Stimulated activated CD4-positive, alpha-beta T cell treated with anti-CD3 and anti-CD28 coated beads, Interleukin-12 subunit alpha, Interleukin-12 subunit beta, amount 100 ng/mL, for 48 hours (primary cell): ENCODE results near the gene CASP12.
"Not testable (repeated sequence)": the region's sequence is repeated elsewhere in the genome, so short reads cannot be mapped to it uniquely, and the experiment has no call there.

Experiments
- DNase-seq, 3 donors: peaks; one replicate each; pipeline ENCODE4 v3.0.0-alpha.2; 2020; ENCODE audit warnings: low read depth in 2 of 3, low spot score in 1 of 3

The CASP12 gene

DNA sequence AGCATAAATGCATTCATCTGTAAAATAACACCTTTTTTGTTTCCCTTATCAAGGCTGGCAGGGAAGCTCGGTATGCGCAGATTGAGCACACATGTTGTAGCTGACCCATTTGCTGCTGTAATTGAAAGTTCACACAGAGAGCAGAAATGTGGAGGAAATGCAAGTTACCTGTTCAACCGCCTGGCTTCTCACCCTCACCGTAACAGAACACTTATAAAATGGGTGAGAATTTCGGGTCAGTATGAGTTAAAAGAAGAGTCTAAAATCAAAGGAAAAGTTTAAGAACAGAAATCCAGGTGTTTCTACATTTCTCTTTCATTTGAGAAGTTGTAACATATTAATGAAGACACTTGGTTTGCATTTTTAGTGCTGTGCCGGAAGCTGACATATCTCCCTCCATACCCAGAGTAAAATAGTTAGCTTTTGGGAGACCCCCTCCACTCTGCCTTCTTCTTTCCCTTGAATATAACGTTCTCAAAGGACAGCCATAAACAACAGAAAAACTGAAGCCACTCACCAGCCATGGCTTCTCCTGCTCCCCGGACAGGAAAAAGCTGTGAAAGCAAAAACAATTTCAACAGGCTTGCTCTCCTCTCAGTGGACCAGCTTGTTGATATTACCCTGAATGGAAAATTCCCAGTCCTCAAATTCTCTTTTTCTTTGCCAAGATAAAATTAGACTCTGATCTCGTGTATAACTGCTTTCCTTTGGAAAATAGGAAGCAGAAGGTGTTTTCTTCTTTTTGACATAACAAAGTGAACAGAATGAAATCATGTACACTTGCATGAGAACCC, at the start of gene CASP12:
CASP12 (minus strand) TSS at position 570 of the 794 bp plus-strand sequence.
- DNase-seq: no peak

- DNase-seq: peak in 1 of 3 donors; percentile 57
Measured at GRCh38 chr11:104946907-104947306, 48.6 kb upstream of the CASP12 start.

- no peak for DNase-seq
Measured at GRCh38 chr11:104944076-104944475, 45.8 kb upstream of the CASP12 start.

- DNase-seq: no peak
Measured at GRCh38 chr11:104943561-104943960, 45.3 kb upstream of the CASP12 start.

- no peak for DNase-seq
Measured at GRCh38 chr11:104934594-104934993, 36.3 kb upstream of the CASP12 start.

GRCh38 chr11:104934073-104934472, 35.8 kb upstream of the CASP12 start:
- not testable (repeated sequence) for DNase-seq

DNA sequence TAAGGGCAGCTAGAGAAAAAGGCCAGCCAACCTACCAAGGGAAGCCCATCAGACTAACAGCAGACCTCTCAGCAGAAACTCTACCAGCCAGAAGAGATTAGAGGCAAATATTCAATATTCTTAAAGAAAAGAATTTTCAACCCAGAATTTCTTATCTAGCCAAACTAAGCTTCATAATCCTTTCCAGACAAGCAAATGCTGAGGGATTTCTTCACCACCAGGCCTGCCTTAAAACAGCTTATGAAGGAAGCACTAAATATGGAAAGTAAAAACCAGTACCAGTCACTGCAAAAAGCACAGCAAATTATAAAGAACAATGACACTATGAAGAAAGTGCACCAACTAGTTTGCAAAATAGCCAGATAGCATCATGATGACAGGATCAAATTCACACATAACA, 30.6 kb upstream of the CASP12 start:
- no peak for DNase-seq

GRCh38 chr11:104926771-104927611, 28.7 kb upstream of the CASP12 start:
- DNase-seq: no peak

GRCh38 chr11:104925850-104926249, 27.6 kb upstream of the CASP12 start:
- DNase-seq: no peak

DNA sequence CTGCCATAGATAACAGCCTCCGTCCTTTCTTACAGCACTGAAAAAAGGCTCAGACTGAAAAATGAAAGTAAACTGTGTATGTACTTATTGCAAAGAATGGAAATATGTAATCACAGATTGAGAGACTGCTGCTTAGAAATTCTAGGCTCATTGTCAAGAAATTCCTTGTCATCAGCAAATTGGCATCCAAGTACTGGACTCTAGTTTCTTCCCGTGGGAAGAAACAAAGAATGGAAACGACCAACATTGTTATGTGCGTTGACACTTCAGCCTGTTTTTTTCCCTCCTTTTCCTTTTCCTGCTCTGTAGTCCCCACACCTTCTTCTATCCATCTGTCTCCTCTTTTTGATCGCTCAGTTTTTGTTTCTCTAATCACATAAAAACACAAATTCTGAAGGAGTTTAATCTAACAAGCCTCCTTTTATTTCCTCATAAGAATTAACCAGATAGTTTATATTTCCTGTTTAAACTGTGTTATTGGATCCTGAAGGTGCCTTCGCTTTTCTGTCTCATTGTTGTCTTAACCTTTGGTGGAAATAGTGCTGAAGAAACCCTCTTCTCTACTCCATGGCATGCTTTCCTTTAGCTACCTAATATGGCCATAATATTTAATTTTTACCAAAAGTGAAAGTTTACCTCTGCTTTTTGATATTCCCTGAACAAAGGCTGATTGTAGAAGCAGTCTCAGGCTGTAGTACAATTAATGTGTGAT, 20.0 kb upstream of the CASP12 start:
- DNase-seq: no peak

- no peak for DNase-seq
Measured at GRCh38 chr11:104917271-104918112, 19.2 kb upstream of the CASP12 start.

DNA sequence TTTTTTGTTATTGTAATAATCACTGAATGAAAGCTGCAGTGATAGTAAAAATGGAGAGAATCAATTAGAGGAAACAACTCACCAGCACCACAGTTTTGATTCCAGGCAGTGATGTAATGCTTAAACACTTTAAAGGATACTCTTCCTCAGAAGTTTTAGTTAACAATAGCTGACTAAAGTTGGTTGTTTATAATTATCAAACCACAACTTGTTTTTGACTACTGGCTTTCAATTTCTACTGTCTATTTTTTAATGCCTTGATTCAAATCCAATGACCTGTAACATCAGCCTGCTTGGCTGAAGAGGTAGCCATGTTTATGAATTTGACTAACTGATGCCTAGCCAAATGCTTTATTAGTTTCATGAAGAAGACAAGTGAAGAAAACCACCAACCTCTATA, 18.2 kb upstream of the CASP12 start:
- no peak for DNase-seq

DNA sequence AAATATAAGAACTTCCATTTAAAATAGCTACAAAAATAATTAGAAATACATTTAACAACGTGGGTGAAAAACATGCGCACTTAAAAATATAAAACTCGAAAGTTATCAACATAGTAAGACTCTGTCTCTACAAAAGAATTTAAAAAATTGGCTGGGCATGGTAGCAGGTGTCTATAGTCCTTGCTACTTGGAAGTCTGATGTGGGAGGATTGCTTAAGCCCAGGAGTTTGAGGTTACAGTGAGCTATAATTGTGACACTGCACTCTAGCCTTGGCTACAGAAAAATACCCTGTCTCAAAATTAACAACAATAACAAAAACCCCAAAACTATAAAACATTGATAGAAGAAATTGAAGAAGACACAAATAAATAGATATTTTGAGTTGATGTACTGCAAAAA, 13.8 kb upstream of the CASP12 start:
- DNase-seq: no peak

GRCh38 chr11:104908186-104908531, 9.9 kb upstream of the CASP12 start:
- no peak for DNase-seq

DNA sequence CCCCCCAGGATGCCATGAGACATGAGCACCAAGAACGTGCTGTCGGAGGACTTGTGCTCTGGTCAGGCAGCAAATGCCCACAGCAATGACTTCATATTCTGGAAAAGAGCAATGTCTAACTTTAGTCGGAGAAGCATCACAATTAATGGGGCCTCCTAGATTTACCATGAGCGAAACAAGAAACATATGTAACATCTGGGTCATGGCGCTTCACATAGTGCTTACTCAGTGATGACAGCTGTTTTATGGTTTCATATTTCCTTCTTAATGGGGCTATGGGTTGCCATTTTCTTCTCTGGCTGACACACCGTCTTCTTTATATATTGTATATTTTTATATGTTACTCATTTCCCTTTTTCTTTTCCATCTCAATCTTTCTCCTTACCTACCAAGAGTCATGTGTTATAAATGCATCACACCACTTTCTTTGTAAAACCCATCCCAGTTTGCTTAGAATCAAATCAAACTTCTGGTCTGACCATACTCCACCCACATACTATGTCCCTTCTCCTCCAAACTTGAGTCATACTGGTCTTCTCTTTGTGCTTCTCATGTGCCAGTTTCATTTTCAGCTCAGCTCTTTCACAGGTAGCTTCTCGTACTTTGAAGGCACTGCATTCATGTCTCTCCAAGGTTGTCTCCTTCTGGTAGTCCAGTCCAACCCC, 9.4 kb upstream of the CASP12 start:
- peak in 1 of 3 donors; percentile 23 for DNase-seq

DNA sequence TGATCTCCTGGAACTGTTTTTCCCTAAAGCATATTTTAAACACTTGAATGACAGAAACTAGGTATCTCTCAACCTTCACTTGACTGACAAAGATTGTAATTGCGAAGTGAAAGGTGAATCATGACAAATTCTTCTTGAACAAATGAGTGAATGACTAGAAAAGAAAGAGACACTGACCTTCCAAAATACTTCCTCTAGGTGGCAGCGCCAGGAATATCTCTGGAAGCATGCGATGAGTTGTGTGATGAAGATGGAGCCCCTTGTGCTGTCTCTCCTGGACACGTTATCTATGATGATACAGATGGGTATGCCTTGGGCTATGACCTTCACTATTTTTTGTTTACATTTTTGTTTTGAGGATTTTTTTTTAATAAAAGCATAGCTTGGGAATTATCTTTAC, 7.0 kb upstream of the CASP12 start:
- no peak for DNase-seq

DNA sequence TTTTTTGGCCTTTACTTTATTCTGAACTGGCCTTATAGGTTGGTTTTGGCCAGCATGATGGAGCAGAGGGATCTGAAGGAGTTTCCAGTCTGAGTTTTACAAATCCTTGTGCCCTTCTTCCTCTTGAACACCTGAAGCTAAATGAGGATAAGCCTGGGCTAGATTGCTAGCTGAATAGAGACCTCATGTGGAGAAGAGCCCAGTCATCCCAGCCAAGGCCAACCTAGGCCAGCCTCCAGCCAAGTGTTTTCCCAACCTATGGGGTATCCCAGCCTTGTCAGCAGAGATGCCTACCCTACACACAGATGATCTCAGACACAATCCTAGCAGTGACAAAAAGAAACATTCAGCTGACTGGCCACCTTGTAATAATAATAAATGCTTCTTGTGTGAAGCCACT, 966 bp upstream of the CASP12 start:
- no peak for DNase-seq

- DNase-seq: no peak
Measured at GRCh38 chr11:104898685-104899013, 389 bp upstream of the CASP12 start.

GRCh38 chr11:104895634-104896033, 2.6 kb downstream of the CASP12 start:
- no peak for DNase-seq

DNA sequence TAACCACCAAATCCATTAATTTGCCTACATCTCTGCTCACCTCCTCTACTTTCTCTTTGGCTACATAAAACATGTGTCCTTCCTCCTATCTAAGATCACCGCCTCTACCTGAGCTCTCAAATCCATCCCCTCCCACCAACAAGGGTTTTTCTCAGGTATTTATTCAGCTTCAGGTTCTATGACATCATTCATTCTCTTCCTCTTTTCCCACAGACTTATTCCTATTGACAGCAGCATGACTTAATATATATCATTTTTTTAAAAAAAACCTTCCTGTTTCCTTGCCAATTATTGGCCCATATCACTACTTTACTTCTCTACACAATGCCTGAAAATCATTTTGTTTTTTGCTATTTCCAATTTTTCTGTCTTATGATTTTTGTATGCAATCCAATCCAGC, 4.4 kb downstream of the CASP12 start:
- no peak for DNase-seq
